GM19239 (cell line): ENCODE measurements around the gene ADAMTSL5.

Experiments used
- DNase-seq: peaks from one replicate; pipeline ENCODE4 v3.0.0; 2011; ENCODE audit warnings: low spot score; ENCODE audit not compliant: insufficient read length
- FAIRE-seq: peaks from 2 replicates; lab custom pipeline; 2011; peaks lifted over from hg19 to GRCh38; lab: Jason Lieb, UNC

The ADAMTSL5 gene

GRCh38 chr19:1469255-1470054 lies 43.4 kb downstream of the ADAMTSL5 start:
- DNase-seq (no peak), FAIRE-seq (no peak)

- FAIRE-seq (no peak), DNase-seq (no peak)
These were observed 44.0 kb downstream of the ADAMTSL5 start for GRCh38 chr19:1468821-1469254.

- FAIRE-seq = no peak
These were observed 44.5 kb downstream of the ADAMTSL5 start for GRCh38 chr19:1468274-1468820.

GRCh38 chr19:1467490-1468273 lies 45.1 kb downstream of the ADAMTSL5 start:
- DNase-seq (no peak), FAIRE-seq (no peak)

More at GRCh38 chr19:1468274-1468820, 44.5 kb downstream of the ADAMTSL5 start:
- DNase-seq = no peak

GRCh38 chr19:1467215-1467489 lies 45.7 kb downstream of the ADAMTSL5 start:
- FAIRE-seq (no peak), DNase-seq (no peak)

GRCh38 chr19:1466461-1467214 lies 46.2 kb downstream of the ADAMTSL5 start:
- no peak for DNase-seq
- FAIRE-seq = no peak

- no peak for DNase-seq
These were observed 46.8 kb downstream of the ADAMTSL5 start for GRCh38 chr19:1466018-1466460.

GRCh38 chr19:1465191-1466016 lies 47.4 kb downstream of the ADAMTSL5 start:
- FAIRE-seq (no peak), DNase-seq (peak; percentile 82)

More at GRCh38 chr19:1466018-1466460, 46.8 kb downstream of the ADAMTSL5 start:
- FAIRE-seq = no peak

- DNase-seq = no peak
- no peak for FAIRE-seq
These were observed 51.0 kb downstream of the ADAMTSL5 start for GRCh38 chr19:1461862-1462261.

- no peak for FAIRE-seq
- no peak for DNase-seq
These were observed 52.5 kb downstream of the ADAMTSL5 start for GRCh38 chr19:1460033-1460995.

GRCh38 chr19:1459479-1459878 lies 53.3 kb downstream of the ADAMTSL5 start:
- FAIRE-seq (no peak), DNase-seq (no peak)

GRCh38 chr19:1457892-1458291 lies 54.9 kb downstream of the ADAMTSL5 start:
- no peak for FAIRE-seq
- no peak for DNase-seq

- DNase-seq (no peak), FAIRE-seq (no peak)
These were observed 55.6 kb downstream of the ADAMTSL5 start for GRCh38 chr19:1457031-1457739.

GRCh38 chr19:1456121-1456900 lies 56.5 kb downstream of the ADAMTSL5 start:
- FAIRE-seq (no peak), DNase-seq (no peak)

GRCh38 chr19:1455336-1456120 lies 57.3 kb downstream of the ADAMTSL5 start:
- FAIRE-seq (peak; percentile 87), DNase-seq (peak; percentile 78)
